D721Med (cell line): ENCODE measurements around the gene EIF1AD.

Experiments used
- DNase-seq: peaks from one replicate; pipeline ENCODE4 v3.0.0; 2011; ENCODE audit warnings: low spot score; ENCODE audit not compliant: insufficient read length
- FAIRE-seq: peaks from 2 replicates; lab custom pipeline; 2011; peaks lifted over from hg19 to GRCh38; lab: Jason Lieb, UNC
- TF ChIP-seq, protein P1 (sequence below): IDR thresholded peaks from 2 replicates; pipeline ENCODE4 v1.5.1; 2012; ENCODE audit warnings: mild to moderate bottlenecking, control low read depth; ENCODE audit not compliant: insufficient read depth; ENCODE audit errors: missing control alignments

EIF1AD gene

DNA sequence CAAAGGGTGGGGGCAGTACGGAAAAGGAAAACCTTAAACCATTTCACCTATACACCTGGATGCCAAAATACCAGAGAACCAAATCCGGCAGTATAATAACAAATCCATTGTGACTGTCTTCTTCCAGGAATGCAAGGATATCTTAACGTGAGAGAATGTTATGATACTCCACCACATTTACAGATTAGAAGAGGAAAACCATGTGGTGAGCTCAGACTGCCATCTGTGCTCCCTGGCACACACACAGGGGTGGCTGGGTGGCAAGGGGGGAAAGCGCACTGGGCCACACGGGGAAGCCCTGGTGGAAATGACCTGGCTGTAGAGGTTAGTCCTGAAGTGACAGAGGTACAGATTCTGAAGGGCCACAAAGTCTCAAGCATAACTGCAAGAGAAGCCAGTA lies 9.9 kb downstream of the EIF1AD start:
- DNase-seq (no peak), FAIRE-seq (no peak)
- TF ChIP-seq, protein P1, sequence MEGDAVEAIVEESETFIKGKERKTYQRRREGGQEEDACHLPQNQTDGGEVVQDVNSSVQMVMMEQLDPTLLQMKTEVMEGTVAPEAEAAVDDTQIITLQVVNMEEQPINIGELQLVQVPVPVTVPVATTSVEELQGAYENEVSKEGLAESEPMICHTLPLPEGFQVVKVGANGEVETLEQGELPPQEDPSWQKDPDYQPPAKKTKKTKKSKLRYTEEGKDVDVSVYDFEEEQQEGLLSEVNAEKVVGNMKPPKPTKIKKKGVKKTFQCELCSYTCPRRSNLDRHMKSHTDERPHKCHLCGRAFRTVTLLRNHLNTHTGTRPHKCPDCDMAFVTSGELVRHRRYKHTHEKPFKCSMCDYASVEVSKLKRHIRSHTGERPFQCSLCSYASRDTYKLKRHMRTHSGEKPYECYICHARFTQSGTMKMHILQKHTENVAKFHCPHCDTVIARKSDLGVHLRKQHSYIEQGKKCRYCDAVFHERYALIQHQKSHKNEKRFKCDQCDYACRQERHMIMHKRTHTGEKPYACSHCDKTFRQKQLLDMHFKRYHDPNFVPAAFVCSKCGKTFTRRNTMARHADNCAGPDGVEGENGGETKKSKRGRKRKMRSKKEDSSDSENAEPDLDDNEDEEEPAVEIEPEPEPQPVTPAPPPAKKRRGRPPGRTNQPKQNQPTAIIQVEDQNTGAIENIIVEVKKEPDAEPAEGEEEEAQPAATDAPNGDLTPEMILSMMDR = no peak

DNA sequence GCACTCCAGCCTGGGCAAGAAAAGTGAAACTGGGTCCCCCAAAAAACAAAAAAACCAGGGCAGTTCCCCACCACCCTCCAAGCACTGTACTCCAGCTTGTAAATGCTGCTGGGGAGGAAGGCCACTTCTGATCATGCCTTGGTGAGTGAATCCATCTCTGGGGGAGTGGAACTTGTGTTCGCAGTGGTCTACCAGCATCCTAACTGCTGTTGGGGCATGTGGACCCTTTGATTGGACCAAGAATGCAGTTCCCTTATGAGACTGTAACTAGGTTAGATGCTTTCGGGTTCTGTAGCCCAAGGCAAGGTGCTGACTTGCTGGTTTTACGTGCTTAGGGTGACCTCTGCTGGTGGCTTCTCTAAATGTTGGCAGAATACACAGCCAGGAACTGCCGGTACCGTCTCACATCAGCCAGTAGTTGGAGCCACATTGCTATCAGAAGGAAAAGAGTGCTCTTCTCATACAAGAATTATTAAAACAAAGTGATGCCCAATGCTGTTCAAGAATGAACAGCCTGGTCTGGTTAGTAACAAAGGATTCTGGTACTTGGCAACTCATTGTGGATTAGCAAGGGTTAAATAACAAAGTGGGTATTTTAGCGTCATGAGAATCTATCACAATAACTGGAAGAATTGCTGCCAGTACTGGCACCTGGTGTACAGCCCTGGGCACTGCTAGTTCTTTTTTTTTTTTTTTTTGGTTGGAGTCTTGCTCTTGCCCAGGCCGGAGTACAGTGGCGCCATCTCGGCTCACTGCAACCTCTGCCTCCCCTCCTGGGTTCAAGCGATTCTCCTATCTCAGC lies 13.0 kb downstream of the EIF1AD start:
- FAIRE-seq = peak; percentile 89
- DNase-seq = peak; percentile 85
- TF ChIP-seq, protein P1 = peak; percentile 100

DNA sequence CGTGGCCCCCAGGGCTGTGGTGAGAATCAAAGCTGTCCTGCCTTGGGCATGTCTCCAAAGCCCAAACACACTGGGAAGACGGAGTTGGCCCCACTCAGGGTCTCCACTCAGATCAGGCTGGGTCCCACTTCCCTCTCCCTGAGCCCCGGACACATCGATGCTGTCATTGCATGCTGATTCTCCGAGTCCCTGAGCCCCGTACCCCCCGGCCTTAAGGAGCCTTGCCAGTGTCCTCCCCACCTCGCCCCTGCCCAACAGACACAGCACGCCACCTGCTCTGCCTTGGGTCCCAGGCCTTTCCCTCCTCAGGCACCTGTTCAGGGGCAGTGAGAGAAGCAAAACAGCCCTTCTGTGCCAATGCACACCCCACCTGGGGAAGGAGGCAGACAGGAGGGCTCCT lies 14.6 kb downstream of the EIF1AD start:
- DNase-seq (no peak), FAIRE-seq (no peak)
- TF ChIP-seq, protein P1 = no peak

DNA sequence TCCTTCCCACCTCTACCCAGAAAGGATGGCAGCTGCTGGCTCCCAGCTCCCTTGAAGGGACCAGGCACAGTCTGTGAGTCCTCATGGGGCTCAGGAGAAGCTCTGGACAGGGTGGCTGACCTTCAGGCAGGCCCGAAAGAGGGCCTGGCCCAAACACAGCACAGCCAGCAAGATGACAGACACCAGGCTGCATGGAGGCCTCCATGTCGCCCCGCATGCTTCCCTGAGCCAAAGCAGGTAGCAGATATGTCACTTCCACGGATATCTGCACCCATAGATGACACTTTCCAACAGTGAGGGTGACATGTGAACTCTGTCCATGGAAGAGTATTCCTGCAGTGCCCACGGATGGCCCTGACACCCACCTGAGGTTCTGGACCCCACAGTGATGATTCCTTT lies 18.4 kb downstream of the EIF1AD start:
- TF ChIP-seq, protein P1 = no peak
- DNase-seq = no peak
- no peak for FAIRE-seq

DNA sequence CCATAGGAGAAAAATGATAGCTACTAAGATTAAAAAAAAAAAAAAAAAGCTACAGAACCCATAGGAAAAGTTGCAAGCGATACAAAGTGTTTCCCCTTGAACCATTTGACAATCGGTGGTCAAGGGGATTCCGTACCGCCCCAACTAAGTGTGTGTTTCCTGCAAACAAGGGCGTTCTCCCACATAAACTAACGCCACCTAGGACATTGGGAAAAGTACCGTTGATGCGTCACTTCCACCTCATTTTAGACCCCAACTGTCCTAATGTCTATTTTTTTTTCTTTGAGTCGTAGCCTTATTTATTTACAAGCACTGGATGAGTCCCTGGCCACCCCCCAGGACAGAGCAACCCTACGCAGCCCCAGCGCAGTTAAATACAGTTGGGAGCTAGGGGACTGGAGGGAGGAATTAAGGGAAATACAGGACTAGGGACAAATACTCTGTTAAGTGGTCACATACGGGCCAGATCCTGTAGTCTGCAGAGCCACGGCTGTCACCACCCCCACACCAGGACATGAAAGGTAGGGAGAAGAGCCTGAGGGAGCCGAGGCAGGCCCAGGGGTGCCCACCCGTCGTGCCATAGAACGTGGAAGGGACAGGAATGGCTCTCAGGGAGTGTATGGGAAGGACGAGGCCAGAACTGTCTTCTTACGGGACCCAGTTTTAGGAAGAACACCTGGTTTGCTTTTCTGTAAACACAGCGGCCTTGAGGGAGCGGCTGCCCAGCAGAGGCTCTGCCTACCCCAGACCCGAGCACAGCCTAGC lies 19.0 kb downstream of the EIF1AD start:
- TF ChIP-seq, protein P1 = no peak
- FAIRE-seq (no peak), DNase-seq (no peak)

DNA sequence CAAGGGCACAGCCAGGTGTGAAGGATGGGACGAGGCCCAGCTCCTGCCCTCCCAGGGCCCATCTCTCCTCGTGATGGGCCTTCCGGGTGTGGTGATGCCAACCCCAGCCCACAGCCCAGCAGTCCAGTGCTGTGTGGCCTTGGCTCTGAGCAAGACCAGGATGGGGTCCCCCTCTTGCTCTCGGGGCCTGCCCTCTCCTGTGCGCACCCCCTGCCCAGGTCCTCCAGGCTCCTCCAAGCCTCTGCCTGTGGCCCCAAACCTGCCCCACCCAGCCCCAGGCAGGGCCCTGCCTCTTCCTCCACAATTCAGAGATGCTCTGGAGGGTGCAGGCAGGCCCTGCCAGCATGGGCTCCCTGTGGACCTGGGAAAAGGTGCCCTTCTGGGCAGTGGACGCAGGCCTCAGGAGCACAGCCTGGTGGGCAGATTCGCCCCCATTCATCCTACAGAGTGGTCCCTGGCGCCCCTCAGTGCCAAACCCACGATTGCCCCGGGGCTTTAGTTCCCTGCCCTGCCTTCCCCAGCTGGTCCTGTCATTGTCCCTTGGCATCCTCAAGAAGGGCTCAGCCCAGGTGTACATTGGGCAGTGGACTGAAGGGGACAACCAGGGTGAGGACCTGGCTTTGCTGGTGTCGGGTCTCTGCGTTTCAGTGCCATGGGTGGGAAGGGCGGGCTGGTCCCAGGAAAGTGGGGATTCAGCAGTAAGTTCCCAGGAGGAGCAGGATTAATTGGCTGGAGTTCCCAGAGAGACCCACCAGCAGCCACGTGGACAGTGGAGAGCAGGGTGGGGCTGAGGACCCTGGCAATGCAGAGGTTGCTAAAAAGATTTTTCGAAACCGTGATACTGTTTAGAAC lies 19.8 kb downstream of the EIF1AD start:
- no peak for FAIRE-seq
- TF ChIP-seq, protein P1 = no peak
- DNase-seq = no peak
